Measurements from ENCODE around the gene CC2D1A.
"Not testable (repeated sequence)": the region's sequence is repeated elsewhere in the genome, so short reads cannot be mapped to it uniquely, and the experiment has no call there.

- not testable (repeated sequence) for TF ChIP-seq CTCF (IDR thresholded peaks at IDR 0.05; ENCODE audit: low read depth, low read length, poor library complexity, severe bottlenecking); EZH2phosphoT487 (IDR thresholded peaks at IDR 0.05; ENCODE audit: borderline replicate concordance, low read length)
These were observed 16.1 kb downstream of the CC2D1A start for GRCh38 chr19:13922118-13922517.

Measured in DOHH2 (cell line).